Fibroblast of pulmonary artery (primary cell): ENCODE measurements around the gene PCDHB12.
A peak's percentile ranks its signal among the peaks of the same experiment; 100 is the strongest.
"Not testable (repeated sequence)": the region's sequence is repeated elsewhere in the genome, so short reads cannot be mapped to it uniquely, and the experiment has no call there.

ENCODE experiments used
- DNase-seq: peaks from one replicate; pipeline ENCODE4 v3.0.0-alpha.2; 2010; ENCODE audit warnings: low read depth
- H3K4me3 ChIP-seq: replicated peaks from 2 replicates; pipeline ENCODE4 v1.5.1; 2011; ENCODE audit warnings: low read depth, mild to moderate bottlenecking, control low read depth, low read length, moderate library complexity
- CTCF ChIP-seq: IDR thresholded peaks from 2 replicates; pipeline ENCODE4 v1.5.1; 2011; ENCODE audit warnings: mild to moderate bottlenecking, control low read depth, low read length, inconsistent platforms; ENCODE audit errors: missing control alignments

The PCDHB12 gene

GRCh38 chr5:141234109-141234667 is 25.7 kb downstream of the PCDHB12 start:
- TF ChIP-seq CTCF: peak; percentile 31
- DNase-seq: peak; percentile 36
- H3K4me3 ChIP-seq: peak overlapping the region; percentile 35

DNA sequence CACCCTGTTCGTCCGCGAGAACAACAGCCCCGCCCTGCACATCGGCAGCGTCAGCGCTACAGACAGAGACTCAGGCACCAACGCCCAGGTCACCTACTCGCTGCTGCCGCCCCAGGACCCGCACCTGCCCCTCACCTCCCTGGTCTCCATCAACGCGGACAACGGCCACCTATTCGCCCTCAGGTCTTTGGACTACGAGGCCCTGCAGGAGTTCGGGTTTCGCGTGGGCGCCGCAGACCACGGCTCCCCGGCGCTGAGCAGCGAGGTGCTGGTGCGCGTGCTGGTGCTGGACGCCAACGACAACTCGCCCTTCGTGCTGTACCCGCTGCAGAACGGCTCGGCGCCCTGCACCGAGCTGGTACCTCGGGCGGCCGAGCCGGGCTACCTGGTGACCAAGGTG is 27.4 kb downstream of the PCDHB12 start:
- not testable (repeated sequence) for H3K4me3 ChIP-seq, DNase-seq

- no peak overlapping the region for H3K4me3 ChIP-seq
- TF ChIP-seq CTCF: no peak
- no peak for DNase-seq
Measured at GRCh38 chr5:141236516-141237313, 28.2 kb downstream of the PCDHB12 start.

DNA sequence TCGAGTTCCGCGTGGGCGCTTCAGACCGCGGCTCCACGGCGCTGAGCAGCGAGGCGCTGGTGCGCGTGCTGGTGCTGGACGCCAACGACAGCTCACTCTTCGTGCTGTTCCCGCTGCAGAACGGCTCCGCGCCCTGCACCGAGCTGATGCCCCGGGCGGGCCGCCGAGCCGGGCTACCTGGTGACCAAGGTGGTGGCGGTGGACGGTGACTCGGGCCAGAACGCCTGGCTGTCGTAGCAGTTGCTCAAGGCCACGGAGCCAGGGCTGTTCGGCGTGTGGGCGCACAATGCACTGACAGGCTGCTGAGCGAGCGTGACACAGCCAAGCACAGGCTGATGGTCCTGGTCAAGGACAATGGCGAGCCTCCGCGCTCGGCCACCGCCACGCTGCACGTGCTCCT is 33.0 kb downstream of the PCDHB12 start:
- H3K4me3 ChIP-seq: no peak overlapping the region
- no peak for TF ChIP-seq CTCF
- DNase-seq: no peak

- DNase-seq: peak; percentile 7
- no peak for TF ChIP-seq CTCF
- peak within 1 kb of the TSS; percentile 25 for H3K4me3 ChIP-seq
Measured at GRCh38 chr5:141245250-141245717, 36.8 kb downstream of the PCDHB12 start, which contains the start of gene PCDHB15. TSS of gene PCDHB15 (plus strand) at chr5:141245395. CDS start at chr5:141245579, 184 bp downstream.

GRCh38 chr5:141246971-141247370 is 38.5 kb downstream of the PCDHB12 start:
- DNase-seq, H3K4me3 ChIP-seq: not testable (repeated sequence)

DNA sequence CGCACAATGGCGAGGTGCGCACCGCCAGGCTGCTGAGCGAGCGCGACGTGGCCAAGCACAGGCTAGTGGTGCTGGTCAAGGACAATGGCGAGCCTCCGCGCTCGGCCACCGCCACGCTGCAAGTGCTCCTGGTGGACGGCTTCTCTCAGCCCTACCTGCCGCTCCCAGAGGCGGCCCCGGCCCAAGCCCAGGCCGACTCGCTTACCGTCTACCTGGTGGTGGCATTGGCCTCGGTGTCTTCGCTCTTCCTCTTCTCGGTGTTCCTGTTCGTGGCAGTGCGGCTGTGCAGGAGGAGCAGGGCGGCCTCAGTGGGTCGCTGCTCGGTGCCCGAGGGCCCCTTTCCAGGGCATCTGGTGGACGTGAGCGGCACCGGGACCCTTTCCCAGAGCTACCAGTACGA is 38.9 kb downstream of the PCDHB12 start:
- not testable (repeated sequence) for DNase-seq, H3K4me3 ChIP-seq

GRCh38 chr5:141250576-141250975 is 42.1 kb downstream of the PCDHB12 start:
- DNase-seq: no peak
- TF ChIP-seq CTCF: no peak
- H3K4me3 ChIP-seq: no peak overlapping the region
